ENCODE measurements around the gene NBEAL2.
"Not testable (repeated sequence)": the region's sequence is repeated elsewhere in the genome, so short reads cannot be mapped to it uniquely, and the experiment has no call there.

NBEAL2 gene

DNA sequence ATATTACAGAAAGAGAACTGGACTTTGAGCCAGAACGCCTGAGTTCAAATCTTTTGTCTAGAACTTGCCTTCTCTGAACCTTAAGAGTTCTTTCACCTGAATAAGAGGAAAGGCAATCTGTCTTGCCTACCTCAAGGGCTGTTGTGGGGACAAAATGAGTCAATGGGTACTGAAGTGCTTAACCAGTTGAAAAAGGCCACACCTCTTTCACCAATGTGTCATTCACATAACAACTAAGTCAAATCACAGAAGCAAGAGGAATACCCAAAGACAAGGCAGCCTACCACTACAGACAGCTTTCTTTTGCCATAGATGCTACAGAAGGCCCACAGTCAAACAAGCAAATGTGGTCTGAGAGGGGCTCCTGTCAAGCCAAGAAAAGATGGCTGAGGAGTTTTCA lies 39.7 kb downstream of the NBEAL2 start:
- peaks cover 40% of the 10 kb centered on the region for H3K36me3 Mint-ChIP-seq
- CTCF ChIA-PET: interaction anchor here (0.6 to 0.7 kb wide), 2 partner anchors 13 to 25 kb away, joined by 3 read pairs; no protein-coding TSS in a partner anchor
- no peak for DNase-seq
- H3K27me3 Mint-ChIP-seq: no peaks in the 10 kb centered on the region
- H3K27ac Mint-ChIP-seq: peak overlapping the region; percentile 71
- peaks cover 45% of the 10 kb centered on the region for H3K4me1 Mint-ChIP-seq
- no peak overlapping the region for H3K4me3 Mint-ChIP-seq
- H3K9me3 Mint-ChIP-seq: no peaks in the 10 kb centered on the region

DNA sequence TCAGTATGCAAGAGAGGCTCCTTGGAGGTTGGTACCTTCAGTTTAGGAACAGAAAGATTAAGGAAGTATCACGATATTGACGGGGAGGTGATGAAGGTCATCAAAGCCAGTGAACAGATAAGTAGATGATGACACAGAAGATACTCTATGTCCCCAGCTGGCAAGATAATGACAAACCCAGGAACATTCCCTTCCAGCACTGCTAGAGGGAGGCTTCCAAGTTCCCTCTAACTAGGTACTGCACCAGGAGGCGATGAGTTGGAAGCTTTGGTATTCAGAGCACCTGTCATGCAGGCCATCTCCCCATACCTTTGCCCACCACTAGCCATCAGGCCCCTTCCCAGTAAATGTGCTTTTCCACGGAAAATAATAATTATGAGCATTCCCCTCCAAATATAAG lies 40.8 kb downstream of the NBEAL2 start:
- CTCF ChIA-PET: interaction anchor here (0.6 kb wide), 1 partner anchor 8 kb away, joined by 3 read pairs; no protein-coding TSS in a partner anchor
- Mint-ChIP-seq H3K36me3 (peaks cover 35% of the 10 kb centered on the region), H3K27me3 (no peaks in the 10 kb centered on the region)

DNA sequence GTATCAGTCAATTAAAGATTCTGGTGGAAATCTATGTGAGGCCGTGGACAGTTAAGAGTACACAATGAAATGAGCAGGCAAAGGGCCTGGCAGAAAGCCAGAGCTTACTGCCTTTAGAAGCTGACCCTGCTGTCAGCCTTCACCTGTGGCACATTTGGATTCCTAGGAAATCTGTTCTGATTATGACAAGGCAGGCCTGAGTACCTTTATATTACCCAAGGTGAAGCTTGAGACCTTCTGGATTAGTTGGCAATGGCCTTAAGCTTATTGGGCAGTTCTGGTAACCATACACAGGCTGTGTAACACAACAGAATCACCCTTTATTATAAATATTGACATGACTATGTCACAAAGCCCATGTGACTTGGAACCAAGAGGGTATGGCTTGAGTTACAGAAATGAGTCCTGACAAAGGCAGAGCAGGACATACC lies 43.2 kb downstream of the NBEAL2 start:
- peaks cover 33% of the 10 kb centered on the region for H3K4me1 Mint-ChIP-seq
- no peak for DNase-seq
- CTCF ChIA-PET: interaction anchor here (1.7 kb wide), 1 partner anchor 128 kb away, joined by 3 read pairs; no protein-coding TSS in a partner anchor
- H3K36me3 Mint-ChIP-seq: peaks cover 26% of the 10 kb centered on the region
- no peak overlapping the region for H3K4me3 Mint-ChIP-seq
- H3K27me3 Mint-ChIP-seq: no peaks in the 10 kb centered on the region
- H3K27ac Mint-ChIP-seq: no peak overlapping the region
- no peaks in the 10 kb centered on the region for H3K9me3 Mint-ChIP-seq

More for the DNA sequence above, 40.8 kb downstream of the NBEAL2 start:
- DNase-seq: no peak
- no peak overlapping the region for H3K4me3 Mint-ChIP-seq
- H3K9me3 Mint-ChIP-seq: no peaks in the 10 kb centered on the region
- H3K27ac Mint-ChIP-seq: no peak overlapping the region
- H3K4me1 Mint-ChIP-seq: peaks cover 48% of the 10 kb centered on the region

DNA sequence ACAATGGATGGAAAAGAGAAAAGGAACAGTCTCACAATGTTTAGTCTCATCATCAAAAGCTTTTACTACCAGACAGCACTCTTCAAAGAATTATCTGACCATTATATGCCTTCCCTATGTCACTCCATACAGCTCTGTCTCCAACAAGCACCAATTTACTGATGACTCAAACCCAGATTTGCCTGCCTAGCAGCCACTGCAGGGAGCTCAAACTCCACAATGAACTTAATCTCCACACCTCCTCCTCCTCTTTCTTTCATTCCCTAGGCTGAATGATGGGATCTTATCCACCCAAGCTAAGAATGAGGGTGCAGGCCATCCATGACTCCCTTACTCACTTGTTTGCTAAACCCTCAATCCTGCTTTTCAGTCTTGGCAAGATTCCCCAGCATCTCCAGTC lies 45.5 kb downstream of the NBEAL2 start:
- Mint-ChIP-seq H3K4me3 (no peak overlapping the region), H3K9me3 (no peaks in the 10 kb centered on the region), H3K27ac (no peak overlapping the region), H3K27me3 (no peaks in the 10 kb centered on the region), H3K36me3 (peaks cover 21% of the 10 kb centered on the region), H3K4me1 (peaks cover 17% of the 10 kb centered on the region)
- CTCF ChIA-PET: interaction anchor here (0.5 to 0.7 kb wide), 2 partner anchors 21 to 298 kb away, joined by 3 to 4 read pairs; no protein-coding TSS in a partner anchor
- DNase-seq: no peak

DNA sequence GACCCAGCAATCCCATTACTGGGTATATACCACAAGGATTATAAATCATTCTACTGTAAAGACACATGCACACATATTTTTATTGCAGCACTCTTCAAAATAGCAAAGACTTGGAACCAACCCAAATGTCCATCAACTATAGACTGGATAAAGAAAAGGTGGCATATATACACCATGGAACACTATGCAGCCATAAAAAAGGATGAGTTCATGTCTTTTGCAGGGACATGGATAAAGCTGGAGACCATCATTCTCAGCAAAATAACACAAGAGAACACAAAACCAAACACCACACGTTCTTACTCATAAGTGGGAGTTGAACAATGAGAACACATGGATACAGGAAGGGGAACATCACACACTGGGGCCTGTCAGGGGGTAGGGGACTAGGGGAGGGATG lies 47.0 kb downstream of the NBEAL2 start:
- H3K4me3 Mint-ChIP-seq, DNase-seq, H3K27me3 Mint-ChIP-seq, H3K9me3 Mint-ChIP-seq, H3K27ac Mint-ChIP-seq: not testable (repeated sequence)
- CTCF ChIA-PET: interaction anchor here (0.6 kb wide), 1 partner anchor 12 kb away, joined by 5 read pairs; no protein-coding TSS in a partner anchor
- Mint-ChIP-seq H3K4me1 (peaks cover 26% of the 10 kb centered on the region), H3K36me3 (peaks cover 25% of the 10 kb centered on the region)

DNA sequence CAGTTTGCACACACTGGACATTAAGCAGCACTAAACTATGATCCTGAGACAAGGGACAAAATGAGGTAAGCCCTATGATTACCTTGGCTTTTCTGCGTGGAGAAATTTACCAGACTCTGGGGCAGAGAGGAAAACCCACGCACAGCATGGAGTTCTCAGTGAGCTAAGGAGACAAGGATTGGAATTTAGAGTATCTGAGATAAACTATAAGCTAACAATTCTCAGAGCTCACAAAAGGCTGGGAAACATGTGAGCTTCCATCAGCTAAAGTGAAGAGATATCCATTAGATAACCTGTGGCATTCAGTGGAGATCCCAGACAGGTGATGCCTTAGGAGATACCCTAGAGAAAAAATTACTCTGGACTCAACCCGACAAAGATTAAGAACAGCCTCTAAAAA lies 48.7 kb downstream of the NBEAL2 start:
- Mint-ChIP-seq H3K4me1 (peaks cover 34% of the 10 kb centered on the region), H3K36me3 (peaks cover 32% of the 10 kb centered on the region), H3K9me3 (no peaks in the 10 kb centered on the region), H3K27ac (no peak overlapping the region), H3K4me3 (no peak overlapping the region), H3K27me3 (no peaks in the 10 kb centered on the region)
- CTCF ChIA-PET: interaction anchor here (1.0 to 1.9 kb wide), 3 partner anchors 13 to 90 kb away, joined by 3 to 4 read pairs (median 3); no protein-coding TSS in a partner anchor
- no peak for DNase-seq

DNA sequence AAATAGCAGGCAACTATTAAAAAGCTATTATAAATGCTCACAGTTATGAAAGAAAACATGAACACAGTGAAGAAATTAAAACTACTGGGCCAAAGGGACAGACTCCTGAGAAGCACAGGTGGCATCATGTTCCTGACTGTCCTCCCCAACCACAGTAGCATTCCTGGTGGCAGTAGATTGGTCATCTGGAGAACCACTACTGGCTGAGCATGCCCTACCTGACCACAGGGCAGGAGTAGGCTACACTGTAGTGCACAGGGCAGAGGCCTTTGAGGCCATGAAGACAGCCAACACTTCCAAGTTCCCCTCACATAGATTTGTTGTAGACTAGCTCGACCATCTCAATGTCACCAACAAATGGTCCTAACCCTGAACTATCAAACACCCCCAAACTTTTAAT lies 49.2 kb downstream of the NBEAL2 start:
- H3K4me3 Mint-ChIP-seq: no peak overlapping the region
- no peak for DNase-seq
- CTCF ChIA-PET: interaction anchor here (1.0 to 1.9 kb wide), 3 partner anchors 12 to 89 kb away, joined by 3 to 4 read pairs (median 3); no protein-coding TSS in a partner anchor
- peaks cover 35% of the 10 kb centered on the region for H3K4me1 Mint-ChIP-seq
- H3K36me3 Mint-ChIP-seq: peaks cover 34% of the 10 kb centered on the region
- no peak overlapping the region for H3K27ac Mint-ChIP-seq
- no peaks in the 10 kb centered on the region for H3K27me3 Mint-ChIP-seq
- H3K9me3 Mint-ChIP-seq: no peaks in the 10 kb centered on the region

DNA sequence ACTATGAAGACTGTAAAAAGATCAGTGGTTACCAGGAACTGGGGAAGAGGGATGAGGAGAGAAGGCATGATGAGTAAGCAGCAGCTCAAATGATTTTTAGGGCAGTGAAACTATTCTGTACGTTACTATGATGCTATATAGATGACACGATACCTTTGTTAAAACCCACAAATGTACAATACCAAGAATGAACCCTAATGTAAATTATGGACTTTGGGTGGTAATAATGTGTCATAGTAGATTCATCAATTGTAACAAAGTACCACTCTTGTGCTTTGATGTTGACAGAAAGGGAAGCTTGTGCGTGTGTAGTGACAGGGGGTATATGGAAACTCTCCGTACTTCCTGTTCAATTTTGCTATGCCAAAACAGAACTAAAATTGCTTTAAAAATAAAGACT lies 51.6 kb downstream of the NBEAL2 start:
- not testable (repeated sequence) for H3K27me3 Mint-ChIP-seq
- peaks cover 48% of the 10 kb centered on the region for H3K36me3 Mint-ChIP-seq

DNA sequence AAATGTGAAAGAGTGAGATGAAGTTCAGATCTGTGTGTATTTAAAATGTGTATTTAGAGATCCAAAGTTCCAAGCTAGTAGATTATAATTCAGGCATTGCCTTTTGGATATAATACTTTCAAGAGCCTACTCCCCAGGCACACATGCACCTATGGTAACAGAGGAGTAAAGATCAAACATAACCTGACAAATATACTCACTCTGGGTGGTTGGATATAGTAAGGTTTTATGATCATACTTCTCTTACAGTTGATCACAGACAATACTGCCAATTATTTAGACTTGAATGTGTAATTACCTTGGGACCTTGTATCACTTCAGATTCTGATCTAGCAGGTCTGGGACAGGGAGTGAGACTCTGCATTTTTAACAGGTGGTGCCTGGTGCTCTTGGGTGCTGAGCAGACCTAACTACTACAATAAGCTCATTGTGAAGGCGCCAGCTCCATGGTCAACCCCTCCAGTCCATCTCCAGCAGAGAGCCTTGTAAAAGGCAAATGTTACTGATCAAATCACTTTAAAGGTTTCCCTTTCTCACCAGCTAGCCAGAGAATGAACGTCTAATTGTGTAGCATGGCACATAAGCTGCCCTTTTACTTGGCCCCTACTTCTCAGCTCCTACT lies 55.5 kb downstream of the NBEAL2 start:
- CTCF ChIA-PET: interaction anchor here (1.0 kb wide), 1 partner anchor 9 kb away, joined by 3 read pairs; no protein-coding TSS in a partner anchor
- peaks cover 4% of the 10 kb centered on the region for H3K9me3 Mint-ChIP-seq
- no peak overlapping the region for H3K4me3 Mint-ChIP-seq
- no peak overlapping the region for H3K27ac Mint-ChIP-seq
- peaks cover 46% of the 10 kb centered on the region for H3K4me1 Mint-ChIP-seq
- no peaks in the 10 kb centered on the region for H3K27me3 Mint-ChIP-seq
- peaks cover 55% of the 10 kb centered on the region for H3K36me3 Mint-ChIP-seq
- DNase-seq: no peak

More for the DNA sequence above, 51.6 kb downstream of the NBEAL2 start:
- peaks cover 32% of the 10 kb centered on the region for H3K4me1 Mint-ChIP-seq
- H3K27ac Mint-ChIP-seq: peak overlapping the region; percentile 77
- not testable (repeated sequence) for H3K9me3 Mint-ChIP-seq, DNase-seq, H3K4me3 Mint-ChIP-seq
- CTCF ChIA-PET: interaction anchor here (1.0 to 1.5 kb wide), 2 partner anchors 108 to 757 kb away, joined by 3 read pairs; no protein-coding TSS in a partner anchor

DNA sequence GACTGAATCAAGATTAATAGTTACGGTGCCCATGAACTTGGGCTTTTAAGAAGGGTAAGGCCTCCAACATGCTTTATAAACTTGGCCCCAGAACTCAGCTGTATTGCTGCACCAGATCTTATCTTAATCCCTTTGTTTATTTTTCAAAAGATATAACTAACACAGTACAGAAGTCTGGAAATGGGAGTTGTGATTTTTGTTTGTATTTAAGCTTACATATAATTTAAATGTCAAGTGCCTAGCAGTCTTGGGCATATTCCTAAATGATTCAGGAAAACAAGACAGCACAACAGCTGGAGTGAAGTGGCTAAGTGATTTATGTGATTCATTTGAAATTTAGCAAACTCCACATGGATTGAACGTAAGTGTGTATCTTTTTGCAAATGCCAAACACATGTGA lies 56.2 kb downstream of the NBEAL2 start:
- DNase-seq: no peak
- no peak overlapping the region for H3K4me3 Mint-ChIP-seq
- H3K4me1 Mint-ChIP-seq: peaks cover 43% of the 10 kb centered on the region
- peaks cover 62% of the 10 kb centered on the region for H3K36me3 Mint-ChIP-seq
- peaks cover 4% of the 10 kb centered on the region for H3K9me3 Mint-ChIP-seq
- H3K27me3 Mint-ChIP-seq: no peaks in the 10 kb centered on the region
- CTCF ChIA-PET: no interaction called here
- no peak overlapping the region for H3K27ac Mint-ChIP-seq

DNA sequence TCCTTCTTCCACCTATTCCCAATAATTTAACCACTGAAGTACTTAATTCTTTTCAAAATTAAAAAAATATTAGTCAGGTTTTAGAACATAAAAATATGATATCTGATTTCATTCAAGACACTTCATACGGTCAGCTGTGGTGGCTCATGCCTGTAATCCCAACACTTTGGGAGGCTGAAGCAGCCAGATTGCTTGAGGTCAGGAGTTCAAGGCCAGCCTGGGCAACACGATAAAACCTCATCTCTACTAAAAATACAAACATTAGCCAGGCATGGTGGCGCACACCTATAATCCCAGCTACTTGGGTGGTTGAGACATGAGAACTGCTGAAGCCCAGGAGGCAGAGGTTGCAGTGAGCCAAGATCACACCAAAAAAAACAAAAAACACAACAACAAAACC lies 56.7 kb downstream of the NBEAL2 start:
- CTCF ChIA-PET: no interaction called here

DNA sequence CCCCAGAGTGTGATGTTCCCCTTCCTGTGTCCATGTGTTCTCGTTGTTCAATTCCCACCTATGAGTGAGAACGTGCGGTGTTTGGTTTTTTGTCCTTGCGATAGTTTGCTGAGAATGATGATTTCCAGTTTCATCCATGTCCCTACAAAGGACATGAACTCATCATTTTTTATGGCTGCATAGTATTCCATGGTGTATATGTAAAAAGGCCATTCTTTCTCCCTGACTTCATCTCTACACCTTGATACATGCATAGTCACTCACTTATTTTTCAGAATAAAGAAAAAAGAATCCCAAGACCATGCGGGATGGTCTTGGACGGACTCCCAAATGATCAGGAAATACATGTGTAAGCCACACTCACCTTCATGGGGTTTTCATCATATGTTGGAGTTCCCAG lies 57.8 kb downstream of the NBEAL2 start:
- H3K9me3 Mint-ChIP-seq, DNase-seq, CTCF ChIA-PET, H3K27me3 Mint-ChIP-seq: not testable (repeated sequence)
- Mint-ChIP-seq H3K36me3 (peaks cover 63% of the 10 kb centered on the region), H3K4me1 (peaks cover 30% of the 10 kb centered on the region), H3K27ac (peak overlapping the region; percentile 93), H3K4me3 (peak overlapping the region; percentile 14)

More for the DNA sequence above, 56.7 kb downstream of the NBEAL2 start:
- no peak overlapping the region for H3K4me3 Mint-ChIP-seq
- peaks cover 63% of the 10 kb centered on the region for H3K36me3 Mint-ChIP-seq
- H3K27me3 Mint-ChIP-seq: no peaks in the 10 kb centered on the region
- H3K9me3 Mint-ChIP-seq: peaks cover 4% of the 10 kb centered on the region
- peaks cover 38% of the 10 kb centered on the region for H3K4me1 Mint-ChIP-seq
- DNase-seq: no peak
- H3K27ac Mint-ChIP-seq: no peak overlapping the region

DNA sequence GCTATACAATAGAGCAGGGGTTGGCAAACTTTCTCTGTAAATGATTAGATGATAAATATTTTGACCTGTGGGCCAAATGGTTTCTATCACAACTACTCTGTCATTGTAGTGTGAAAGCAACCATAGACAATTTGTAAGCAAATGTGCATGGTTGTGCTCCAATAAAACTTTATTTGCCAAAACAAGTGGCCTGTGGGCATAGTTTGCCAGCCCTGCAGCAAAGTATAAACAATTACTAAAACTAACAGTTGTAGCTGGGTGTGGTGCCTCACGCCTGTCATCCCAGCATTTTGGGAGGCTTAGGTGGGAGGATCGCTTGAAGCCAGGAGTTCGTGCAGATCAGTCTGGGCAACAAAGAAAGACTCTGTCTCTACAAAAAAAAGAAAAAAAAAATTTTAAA lies 61.6 kb downstream of the NBEAL2 start:
- H3K4me3 Mint-ChIP-seq: no peak overlapping the region
- DNase-seq: no peak
- peaks cover 55% of the 10 kb centered on the region for H3K36me3 Mint-ChIP-seq
- H3K9me3 Mint-ChIP-seq: peaks cover 4% of the 10 kb centered on the region
- no peaks in the 10 kb centered on the region for H3K27me3 Mint-ChIP-seq
- H3K27ac Mint-ChIP-seq: no peak overlapping the region
- peaks cover 26% of the 10 kb centered on the region for H3K4me1 Mint-ChIP-seq
- CTCF ChIA-PET: interaction anchor here (1.1 kb wide), 1 partner anchor 13 kb away, joined by 4 read pairs; no protein-coding TSS in a partner anchor

DNA sequence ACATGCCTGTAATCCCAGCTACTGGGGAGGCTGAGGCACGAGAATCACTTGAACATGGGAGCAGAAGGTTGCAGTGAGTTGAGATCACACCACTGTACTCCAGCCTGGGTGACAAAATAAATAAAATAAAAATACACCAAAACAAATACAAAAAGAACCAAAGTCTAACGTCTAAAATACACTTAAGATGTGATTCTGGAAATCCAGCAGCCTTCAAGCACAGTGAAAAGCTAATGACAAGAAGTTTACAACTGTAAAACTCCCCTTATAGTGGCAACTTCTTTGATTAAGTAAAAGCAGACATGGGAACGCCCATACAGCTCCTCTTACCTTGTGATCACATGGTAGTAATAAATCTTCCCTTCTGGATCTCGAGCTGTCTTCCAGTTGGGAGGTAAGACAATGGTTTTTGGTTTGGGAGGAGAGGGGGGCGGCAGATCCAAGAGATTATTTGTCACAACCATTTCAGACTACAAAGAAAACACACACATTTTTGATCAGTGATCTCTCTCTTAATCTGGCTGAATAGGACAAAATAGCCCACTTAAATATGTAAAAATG lies 62.8 kb downstream of the NBEAL2 start:
- DNase-seq: no peak
- Mint-ChIP-seq H3K4me1 (peaks cover 22% of the 10 kb centered on the region), H3K4me3 (no peak overlapping the region), H3K27me3 (no peaks in the 10 kb centered on the region), H3K9me3 (peaks cover 4% of the 10 kb centered on the region), H3K27ac (no peak overlapping the region), H3K36me3 (peaks cover 46% of the 10 kb centered on the region)
- CTCF ChIA-PET: interaction anchor here (0.6 kb wide), 1 partner anchor 10 kb away, joined by 3 read pairs; no protein-coding TSS in a partner anchor

Measured in activated naive CD4-positive, alpha-beta T cell treated with anti-CD3 and anti-CD28 coated beads, Interleukin-2, amount 10 ng/mL, durations not matched to agents 7 days and 5 days (primary cell).